ENCODE data around the gene PRSS1.
A peak's percentile ranks its signal among the peaks of the same experiment; 100 is the strongest.

Gene PRSS1

GRCh38 chr7:142792129-142792528 is 42.9 kb downstream of the PRSS1 start:
- FAIRE-seq (no peak), DNase-seq (ENCODE audit: insufficient read length) (no peak)
- TF ChIP-seq TAF1 (IDR thresholded peaks at IDR 0.05; ENCODE audit: borderline replicate concordance, low read depth, low read length) = no peak
- TF ChIP-seq POLR2A (IDR thresholded peaks at IDR 0.05; ENCODE audit: low read depth, low read length) = no peak
- TF ChIP-seq POLR2AphosphoS5 (IDR thresholded peaks at IDR 0.05; ENCODE audit: low read depth, low read length) = no peak

DNA sequence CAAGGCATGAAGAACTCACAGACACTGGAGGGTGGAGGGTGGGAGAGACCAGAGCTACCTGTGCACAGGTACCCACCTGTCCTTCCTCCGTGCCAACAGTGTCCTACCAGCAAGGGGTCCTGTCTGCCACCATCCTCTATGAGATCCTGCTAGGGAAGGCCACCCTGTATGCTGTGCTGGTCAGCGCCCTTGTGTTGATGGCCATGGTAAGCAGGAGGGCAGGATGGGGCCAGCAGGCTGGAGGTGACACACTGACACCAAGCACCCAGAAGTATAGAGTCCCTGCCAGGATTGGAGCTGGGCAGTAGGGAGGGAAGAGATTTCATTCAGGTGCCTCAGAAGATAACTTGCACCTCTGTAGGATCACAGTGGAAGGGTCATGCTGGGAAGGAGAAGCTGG is 43.3 kb downstream of the PRSS1 start:
- DNase-seq (ENCODE audit: insufficient read length) = no peak
- no peak for TF ChIP-seq POLR2AphosphoS5 (IDR thresholded peaks at IDR 0.05; ENCODE audit: low read depth, low read length)
- no peak for TF ChIP-seq POLR2A (IDR thresholded peaks at IDR 0.05; ENCODE audit: low read depth, low read length)
- no peak for TF ChIP-seq TAF1 (IDR thresholded peaks at IDR 0.05; ENCODE audit: borderline replicate concordance, low read depth, low read length)
- FAIRE-seq = no peak

GRCh38 chr7:142793156-142793555 is 43.9 kb downstream of the PRSS1 start:
- DNase-seq (ENCODE audit: insufficient read length) = no peak
- TF ChIP-seq POLR2A (IDR thresholded peaks at IDR 0.05; ENCODE audit: low read depth, low read length) (no peak), TAF1 (IDR thresholded peaks at IDR 0.05; ENCODE audit: borderline replicate concordance, low read depth, low read length) (no peak), POLR2AphosphoS5 (IDR thresholded peaks at IDR 0.05; ENCODE audit: low read depth, low read length) (no peak)
- no peak for FAIRE-seq

GRCh38 chr7:142795339-142795863 is 46.1 kb downstream of the PRSS1 start:
- DNase-seq (ENCODE audit: insufficient read length) (no peak), FAIRE-seq (no peak)
- TF ChIP-seq POLR2AphosphoS5 (IDR thresholded peaks at IDR 0.05; ENCODE audit: low read depth, low read length) = no peak
- no peak for TF ChIP-seq POLR2A (IDR thresholded peaks at IDR 0.05; ENCODE audit: low read depth, low read length)
- TF ChIP-seq TAF1 (IDR thresholded peaks at IDR 0.05; ENCODE audit: borderline replicate concordance, low read depth, low read length) = no peak

DNA sequence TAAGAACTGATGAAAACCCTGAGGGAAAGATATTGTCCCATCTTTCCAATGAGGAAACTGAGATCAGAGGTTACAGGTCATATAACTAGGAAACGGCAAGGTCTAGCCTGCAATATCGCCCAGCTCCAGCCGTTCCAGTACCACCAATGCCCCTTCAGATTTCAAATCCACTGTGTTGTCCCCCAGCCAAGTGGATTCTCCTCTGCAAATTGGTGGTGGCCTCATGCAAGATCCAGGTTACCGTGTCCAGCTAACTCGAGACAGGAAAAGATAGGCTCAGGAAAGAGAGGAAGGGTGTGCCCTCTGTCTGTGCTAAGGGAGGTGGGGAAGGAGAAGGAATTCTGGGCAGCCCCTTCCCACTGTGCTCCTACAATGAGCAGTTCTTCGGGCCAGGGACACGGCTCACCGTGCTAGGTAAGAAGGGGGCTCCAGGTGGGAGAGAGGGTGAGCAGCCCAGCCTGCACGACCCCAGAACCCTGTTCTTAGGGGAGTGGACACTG is 46.8 kb downstream of the PRSS1 start:
- FAIRE-seq (no peak), DNase-seq (ENCODE audit: insufficient read length) (no peak)
- no peak for TF ChIP-seq TAF1 (IDR thresholded peaks at IDR 0.05; ENCODE audit: borderline replicate concordance, low read depth, low read length)
- no peak for TF ChIP-seq POLR2A (IDR thresholded peaks at IDR 0.05; ENCODE audit: low read depth, low read length)
- no peak for TF ChIP-seq POLR2AphosphoS5 (IDR thresholded peaks at IDR 0.05; ENCODE audit: low read depth, low read length)

- FAIRE-seq (peak; percentile 36), DNase-seq (ENCODE audit: insufficient read length) (peak; percentile 46)
- TF ChIP-seq POLR2A (IDR thresholded peaks at IDR 0.05; ENCODE audit: low read depth, low read length) = no peak; the same call in 1 of the 2 replicates
- no peak for TF ChIP-seq TAF1 (IDR thresholded peaks at IDR 0.05; ENCODE audit: borderline replicate concordance, low read depth, low read length)
- no peak for TF ChIP-seq POLR2AphosphoS5 (IDR thresholded peaks at IDR 0.05; ENCODE audit: low read depth, low read length)
These were observed 47.5 kb downstream of the PRSS1 start for GRCh38 chr7:142796501-142797390.

GRCh38 chr7:142797391-142798377 is 48.4 kb downstream of the PRSS1 start:
- DNase-seq (ENCODE audit: insufficient read length) = no peak
- peak; percentile 74 for FAIRE-seq
- no peak; the same call in 1 of the 2 replicates for TF ChIP-seq POLR2A (IDR thresholded peaks at IDR 0.05; ENCODE audit: low read depth, low read length)
- peak; percentile 43 for TF ChIP-seq POLR2AphosphoS5 (IDR thresholded peaks at IDR 0.05; ENCODE audit: low read depth, low read length)

DNA sequence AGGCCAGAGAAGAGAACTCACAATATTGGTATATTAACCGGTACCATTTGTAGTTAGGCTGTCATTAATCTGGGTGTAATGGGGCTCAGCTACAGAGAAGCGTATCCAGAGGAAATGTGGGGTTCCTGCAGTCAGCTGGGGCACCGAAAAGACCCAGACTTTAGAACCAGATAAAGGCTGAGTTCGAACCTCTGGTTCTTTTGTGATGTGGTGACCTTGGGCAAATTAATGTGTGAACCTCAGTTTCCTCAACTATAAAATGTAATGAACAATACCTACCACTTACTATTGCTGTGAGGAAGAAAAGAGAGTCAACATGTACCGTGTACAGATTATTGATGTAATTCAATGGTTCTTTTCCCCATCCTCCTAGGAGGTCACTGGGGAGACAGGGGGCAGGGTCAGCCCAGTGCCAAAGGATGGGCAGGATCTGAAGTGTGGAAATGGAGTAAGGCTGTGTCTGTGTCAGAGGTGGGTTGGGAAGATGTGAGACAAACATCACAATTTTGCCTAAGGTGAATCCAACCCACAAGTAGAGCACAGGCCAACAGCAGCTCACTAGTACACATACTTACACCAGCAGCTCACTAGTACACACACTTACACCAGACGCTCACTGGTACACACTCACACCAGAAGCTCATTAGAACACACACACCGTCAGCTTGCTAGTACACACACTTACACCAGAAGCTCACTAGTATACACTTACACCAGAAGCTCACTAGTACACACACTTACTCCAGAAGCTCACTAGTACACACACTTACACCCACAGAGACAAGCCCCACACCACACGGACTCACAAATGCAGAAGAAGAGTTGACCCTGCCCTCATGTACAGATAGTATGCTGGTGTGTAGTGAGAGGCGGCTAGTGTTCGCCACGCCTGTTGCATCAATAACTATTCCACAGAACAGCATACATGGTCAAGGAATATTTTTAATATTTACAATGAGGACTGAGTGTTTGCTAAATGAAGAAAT is 49.5 kb downstream of the PRSS1 start:
- peak; percentile 54 for FAIRE-seq
- TF ChIP-seq POLR2AphosphoS5 (IDR thresholded peaks at IDR 0.05; ENCODE audit: low read depth, low read length) (no peak), POLR2A (IDR thresholded peaks at IDR 0.05; ENCODE audit: low read depth, low read length) (no peak; the same call in 1 of the 2 replicates), TAF1 (IDR thresholded peaks at IDR 0.05; ENCODE audit: borderline replicate concordance, low read depth, low read length) (no peak)
- no peak for DNase-seq (ENCODE audit: insufficient read length)

GRCh38 chr7:142799437-142799835 is 50.2 kb downstream of the PRSS1 start:
- no peak for DNase-seq (ENCODE audit: insufficient read length)
- no peak for TF ChIP-seq TAF1 (IDR thresholded peaks at IDR 0.05; ENCODE audit: borderline replicate concordance, low read depth, low read length)
- no peak for TF ChIP-seq POLR2AphosphoS5 (IDR thresholded peaks at IDR 0.05; ENCODE audit: low read depth, low read length)
- no peak for TF ChIP-seq POLR2A (IDR thresholded peaks at IDR 0.05; ENCODE audit: low read depth, low read length)
- no peak for FAIRE-seq

GRCh38 chr7:142800088-142800487 is 50.8 kb downstream of the PRSS1 start:
- DNase-seq (ENCODE audit: insufficient read length) (no peak), FAIRE-seq (no peak)
- TF ChIP-seq POLR2A (IDR thresholded peaks at IDR 0.05; ENCODE audit: low read depth, low read length) (no peak), POLR2AphosphoS5 (IDR thresholded peaks at IDR 0.05; ENCODE audit: low read depth, low read length) (no peak), TAF1 (IDR thresholded peaks at IDR 0.05; ENCODE audit: borderline replicate concordance, low read depth, low read length) (no peak)
